Measurements from ENCODE around the gene KRTAP10-4. TPM values are rescaled to one million over a fixed set of nuclear protein-coding genes. Genes with fewer than 3 reads are reported as not detected.
"Not testable (repeated sequence)": the region's sequence is repeated elsewhere in the genome, so short reads cannot be mapped to it uniquely, and the experiment has no call there.

KRTAP10-4 gene
- total RNA-seq, 1 donor: not detected

- no peak for DNase-seq (ENCODE audit: low read depth in 2 of 3, low spot score in 2 of 3)
Observed at GRCh38 chr21:44533891-44534627, 39.5 kb upstream of the KRTAP10-4 start.

- DNase-seq (ENCODE audit: low read depth in 2 of 3, low spot score in 2 of 3): no peak
Observed at GRCh38 chr21:44534688-44535087, 38.8 kb upstream of the KRTAP10-4 start.

GRCh38 chr21:44535963-44536362, 37.6 kb upstream of the KRTAP10-4 start:
- DNase-seq (ENCODE audit: low read depth in 2 of 3, low spot score in 2 of 3): no peak

GRCh38 chr21:44537930-44538911, 35.3 kb upstream of the KRTAP10-4 start:
- no peak for DNase-seq (ENCODE audit: low read depth in 2 of 3, low spot score in 2 of 3)

- DNase-seq (ENCODE audit: low read depth in 2 of 3, low spot score in 2 of 3): no peak
Observed at GRCh38 chr21:44539046-44539445, 34.5 kb upstream of the KRTAP10-4 start.

- no peak for DNase-seq (ENCODE audit: low read depth in 2 of 3, low spot score in 2 of 3)
Observed at GRCh38 chr21:44539991-44540666, 33.4 kb upstream of the KRTAP10-4 start, which contains the start of gene KRTAP10-1. KRTAP10-1 (minus strand) TSS chr21:44540195; CDS start chr21:44540150, 45 bp downstream.

GRCh38 chr21:44540741-44541288, 32.7 kb upstream of the KRTAP10-4 start:
- no peak for DNase-seq (ENCODE audit: low read depth in 2 of 3, low spot score in 2 of 3)

GRCh38 chr21:44542716-44543115, 30.8 kb upstream of the KRTAP10-4 start:
- no peak for DNase-seq (ENCODE audit: low read depth in 2 of 3, low spot score in 2 of 3)

GRCh38 chr21:44544566-44544965, 29.0 kb upstream of the KRTAP10-4 start:
- no peak for DNase-seq (ENCODE audit: low read depth in 2 of 3, low spot score in 2 of 3)

GRCh38 chr21:44547656-44548331, 25.7 kb upstream of the KRTAP10-4 start:
- no peak for DNase-seq (ENCODE audit: low read depth in 2 of 3, low spot score in 2 of 3)

- DNase-seq (ENCODE audit: low read depth in 2 of 3, low spot score in 2 of 3): no peak
Observed at GRCh38 chr21:44548381-44548780, 25.1 kb upstream of the KRTAP10-4 start.

- no peak for DNase-seq (ENCODE audit: low read depth in 2 of 3, low spot score in 2 of 3)
Observed at GRCh38 chr21:44548922-44549321, 24.6 kb upstream of the KRTAP10-4 start.

- DNase-seq (ENCODE audit: low read depth in 2 of 3, low spot score in 2 of 3): no peak
Observed at GRCh38 chr21:44549525-44550211, 23.9 kb upstream of the KRTAP10-4 start.

- DNase-seq (ENCODE audit: low read depth in 2 of 3, low spot score in 2 of 3): not testable (repeated sequence)
Observed at GRCh38 chr21:44550285-44550684, 23.2 kb upstream of the KRTAP10-4 start.

GRCh38 chr21:44550807-44551206, 22.7 kb upstream of the KRTAP10-4 start:
- no peak for DNase-seq (ENCODE audit: low read depth in 2 of 3, low spot score in 2 of 3)

- no peak for DNase-seq (ENCODE audit: low read depth in 2 of 3, low spot score in 2 of 3)
Observed at GRCh38 chr21:44551340-44551961, 22.1 kb upstream of the KRTAP10-4 start, which contains the start of gene KRTAP10-2. KRTAP10-2 (minus strand) TSS chr21:44551505; CDS start chr21:44551458, 47 bp downstream.

- DNase-seq (ENCODE audit: low read depth in 2 of 3, low spot score in 2 of 3): no peak
Observed at GRCh38 chr21:44552136-44552535, 21.4 kb upstream of the KRTAP10-4 start.

- no peak for DNase-seq (ENCODE audit: low read depth in 2 of 3, low spot score in 2 of 3)
Observed at GRCh38 chr21:44552681-44553080, 20.8 kb upstream of the KRTAP10-4 start.
